LNCAP (cell line): ENCODE data around the gene SEC14L5.

Source experiments
- TF ChIP-seq, protein P1 (sequence below): fragments of 450-650 bp; IDR thresholded peaks from 2 replicates; pipeline ENCODE4 v1.5.1; 2017; ENCODE audit warnings: mild to moderate bottlenecking

SEC14L5 gene

DNA sequence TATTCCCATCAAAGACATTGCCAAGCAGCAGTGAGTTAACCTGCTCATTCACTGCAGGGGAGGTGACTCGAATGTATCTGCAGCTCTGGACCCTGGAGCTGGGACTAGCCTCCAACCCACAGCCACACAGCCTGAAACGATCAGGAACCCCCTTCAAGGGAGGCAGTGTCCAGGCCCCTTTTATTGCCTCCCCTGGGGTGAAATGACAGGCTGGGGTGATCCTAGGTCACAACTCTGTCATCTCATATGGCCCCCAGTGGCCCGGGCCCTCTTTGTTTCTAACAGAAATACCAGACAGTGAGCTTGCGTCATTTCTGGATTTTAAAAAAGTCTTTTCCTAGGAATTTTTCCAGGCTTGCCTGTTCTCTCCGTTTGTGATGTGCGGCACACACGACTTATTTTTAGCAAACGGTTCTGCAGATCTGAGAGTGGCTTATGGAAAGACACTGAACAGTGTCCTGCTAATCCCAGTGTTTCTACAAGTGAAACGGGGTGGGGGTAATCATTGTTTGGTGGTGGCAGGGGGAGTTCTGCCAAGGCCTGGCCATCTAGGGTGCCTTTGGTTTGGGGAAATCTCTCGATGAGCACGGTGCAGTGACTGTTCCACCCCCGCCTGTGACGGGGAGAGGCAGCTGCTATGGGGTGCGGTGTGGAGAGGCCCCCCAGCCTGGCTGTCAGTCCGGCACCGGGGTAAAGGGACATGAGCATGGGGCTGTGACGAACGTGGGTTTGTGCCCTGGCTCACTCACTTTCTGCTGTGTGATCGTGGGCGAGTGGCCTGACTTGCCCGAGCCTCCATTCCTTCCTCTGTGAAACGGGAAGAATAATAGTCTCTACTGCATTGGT lies 48.4 kb downstream of the SEC14L5 start:
- TF ChIP-seq, protein P1, sequence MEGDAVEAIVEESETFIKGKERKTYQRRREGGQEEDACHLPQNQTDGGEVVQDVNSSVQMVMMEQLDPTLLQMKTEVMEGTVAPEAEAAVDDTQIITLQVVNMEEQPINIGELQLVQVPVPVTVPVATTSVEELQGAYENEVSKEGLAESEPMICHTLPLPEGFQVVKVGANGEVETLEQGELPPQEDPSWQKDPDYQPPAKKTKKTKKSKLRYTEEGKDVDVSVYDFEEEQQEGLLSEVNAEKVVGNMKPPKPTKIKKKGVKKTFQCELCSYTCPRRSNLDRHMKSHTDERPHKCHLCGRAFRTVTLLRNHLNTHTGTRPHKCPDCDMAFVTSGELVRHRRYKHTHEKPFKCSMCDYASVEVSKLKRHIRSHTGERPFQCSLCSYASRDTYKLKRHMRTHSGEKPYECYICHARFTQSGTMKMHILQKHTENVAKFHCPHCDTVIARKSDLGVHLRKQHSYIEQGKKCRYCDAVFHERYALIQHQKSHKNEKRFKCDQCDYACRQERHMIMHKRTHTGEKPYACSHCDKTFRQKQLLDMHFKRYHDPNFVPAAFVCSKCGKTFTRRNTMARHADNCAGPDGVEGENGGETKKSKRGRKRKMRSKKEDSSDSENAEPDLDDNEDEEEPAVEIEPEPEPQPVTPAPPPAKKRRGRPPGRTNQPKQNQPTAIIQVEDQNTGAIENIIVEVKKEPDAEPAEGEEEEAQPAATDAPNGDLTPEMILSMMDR, result no peak

DNA sequence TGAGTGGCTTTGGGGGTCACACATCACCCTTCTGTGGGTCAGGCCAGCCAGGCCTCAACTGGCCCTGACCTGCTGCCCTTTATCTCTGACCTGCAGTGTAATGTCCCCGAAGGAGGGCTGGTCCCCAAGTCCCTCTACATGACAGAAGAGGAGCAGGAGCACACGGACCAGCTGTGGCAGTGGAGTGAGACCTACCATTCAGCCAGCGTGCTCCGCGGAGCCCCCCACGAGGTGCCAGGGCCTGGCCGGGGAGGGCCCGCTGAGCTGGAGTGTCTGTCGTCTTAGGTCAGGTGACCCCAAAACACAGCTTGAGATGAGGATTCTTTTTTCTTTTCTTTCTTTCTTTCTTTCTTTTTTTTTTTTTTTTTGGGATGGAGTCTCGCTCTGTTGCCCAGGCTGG lies 49.1 kb downstream of the SEC14L5 start:
- TF ChIP-seq, protein P1, result no peak

DNA sequence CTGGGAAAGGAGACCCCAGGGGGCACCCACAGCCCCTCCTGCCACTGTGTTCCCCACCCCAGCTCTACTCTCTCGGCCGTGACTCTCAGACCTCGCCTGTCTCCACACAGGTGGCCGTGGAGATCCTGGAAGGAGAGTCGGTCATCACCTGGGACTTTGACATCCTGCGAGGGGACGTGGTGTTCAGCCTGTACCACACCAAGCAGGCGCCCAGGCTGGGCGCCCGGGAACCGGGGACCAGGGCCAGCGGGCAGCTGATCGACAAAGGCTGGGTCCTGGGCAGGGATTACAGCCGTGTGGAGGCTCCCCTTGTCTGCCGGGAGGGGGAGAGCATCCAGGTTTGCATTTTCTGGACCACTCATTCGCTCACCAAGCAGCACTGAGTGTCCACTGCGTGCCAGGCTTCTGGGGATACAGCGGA lies 50.2 kb downstream of the SEC14L5 start:
- TF ChIP-seq, protein P1, result no peak

DNA sequence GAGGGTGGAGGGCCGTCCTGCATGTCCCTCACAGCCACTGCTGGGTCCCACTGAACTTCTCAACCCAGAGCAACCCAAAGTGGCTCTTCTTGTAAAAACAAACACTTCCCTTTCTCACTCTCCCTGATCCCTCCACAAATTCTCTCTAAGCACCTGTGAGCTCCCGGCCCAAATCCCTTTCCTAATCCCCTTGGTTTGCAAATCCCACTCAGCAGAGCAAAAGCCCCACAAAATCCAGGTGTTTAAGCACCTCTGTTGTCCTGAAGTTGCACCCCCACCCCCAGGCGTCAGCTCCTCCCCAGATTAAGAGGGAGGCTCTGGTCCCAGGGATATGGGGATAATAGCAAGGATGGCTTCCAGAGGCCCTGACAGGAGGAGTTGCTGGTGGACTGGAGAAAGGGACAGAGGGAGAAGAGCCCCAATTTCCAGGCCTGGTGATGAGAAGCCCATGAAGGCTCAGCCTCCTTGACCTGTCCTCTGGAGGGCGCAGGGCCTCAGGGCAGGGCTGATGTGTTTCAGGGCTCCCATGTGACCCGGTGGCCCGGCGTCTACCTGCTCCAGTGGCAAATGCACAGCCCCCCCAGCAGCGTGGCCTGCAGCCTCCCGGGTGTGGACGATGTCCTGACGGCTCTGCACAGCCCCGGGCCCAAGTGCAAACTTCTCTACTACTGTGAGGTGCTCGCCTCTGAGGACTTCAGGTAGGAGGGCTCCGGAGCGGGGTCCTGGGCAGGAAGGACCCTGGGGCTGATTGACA lies 52.6 kb downstream of the SEC14L5 start:
- TF ChIP-seq, protein P1, result no peak

DNA sequence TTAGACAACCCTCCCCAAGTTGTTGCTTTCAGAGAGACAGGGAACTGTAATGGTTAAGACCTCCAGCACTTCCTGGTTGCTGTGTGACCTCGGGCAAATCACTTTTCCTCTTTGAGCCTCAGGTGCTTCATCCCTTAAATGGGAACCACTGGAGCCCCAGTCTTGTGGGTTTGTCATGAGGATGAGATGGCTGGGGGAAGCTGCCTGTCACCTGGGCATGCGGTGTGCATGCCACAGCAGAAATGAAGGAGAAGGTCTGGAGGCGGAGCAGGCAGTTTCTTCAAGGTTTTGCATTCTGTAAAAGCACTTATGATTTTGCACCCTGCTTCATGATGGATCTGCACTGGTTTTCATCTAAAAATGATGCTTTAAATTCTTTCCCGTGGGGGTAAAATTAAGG lies 53.5 kb downstream of the SEC14L5 start:
- TF ChIP-seq, protein P1, result no peak

DNA sequence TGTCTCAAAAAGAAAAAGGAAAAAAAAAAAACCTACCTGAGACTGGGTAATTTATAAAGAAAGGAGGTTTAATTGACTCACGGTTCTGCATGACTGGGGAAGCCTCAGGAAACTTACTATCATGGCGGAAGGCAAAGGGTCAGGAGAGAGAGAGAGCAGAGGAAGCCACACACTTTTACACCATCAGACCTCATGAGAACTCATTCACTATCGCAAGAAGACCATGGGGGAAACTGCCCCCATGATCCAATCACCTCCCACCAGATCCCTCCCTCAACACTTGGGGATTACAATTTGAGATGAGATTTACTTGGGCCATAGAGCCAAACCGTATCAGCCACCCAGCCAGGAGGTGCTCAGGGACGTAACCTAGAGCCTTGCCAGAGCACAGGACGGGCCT lies 54.8 kb downstream of the SEC14L5 start:
- TF ChIP-seq, protein P1, result no peak

DNA sequence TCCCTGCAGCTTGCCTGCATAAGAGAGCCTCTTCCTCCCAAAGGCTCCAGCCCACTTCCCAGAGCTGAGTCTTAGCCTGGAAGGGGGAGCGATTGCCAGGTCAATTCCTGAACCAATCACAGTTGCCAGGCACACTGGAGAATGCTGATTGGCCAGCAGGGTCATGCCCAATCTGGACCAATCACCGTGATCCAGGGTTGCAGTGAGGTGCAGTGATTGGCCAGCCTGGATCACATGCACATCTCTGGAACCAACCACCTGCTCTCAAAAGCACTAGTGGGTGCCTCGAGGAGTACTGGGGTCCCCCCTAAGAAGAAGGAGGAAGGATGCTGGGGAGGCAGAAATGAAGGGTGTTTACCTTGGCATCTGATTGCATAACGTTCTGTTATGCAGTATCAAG lies 57.2 kb downstream of the SEC14L5 start:
- TF ChIP-seq, protein P1, result no peak
